ENCODE data around the gene B3GNT7. TPM values are rescaled to one million over a fixed set of nuclear protein-coding genes. Genes with fewer than 3 reads are reported as not detected.

B3GNT7 gene
- total RNA-seq, 2 donors from 2014 or later, result 244 to 258 TPM

- no peak for TF ChIP-seq CTCF (IDR thresholded peaks at IDR 0.05)
- Histone ChIP-seq H3K9ac (ENCODE audit: low read depth in 2 of 2, low read length in 2 of 2) (no peak overlapping the region), H3K27me3 (no peaks in the 10 kb centered on the region), H3K36me3 (no peaks in the 10 kb centered on the region), H3K4me3 (no peak overlapping the region), H3K27ac (peak overlapping the region; percentile 71), H3K9me3 (no peaks in the 10 kb centered on the region), H3K4me1 (peaks cover 5% of the 10 kb centered on the region)
- intact Hi-C loops (cut with DNase I), result no loop called here
- DNase-seq, result no peak
Measured at GRCh38 chr2:231384109-231384435, 11.4 kb upstream of the B3GNT7 start.

- Histone ChIP-seq H3K9me3 (no peaks in the 10 kb centered on the region), H3K27ac (no peak overlapping the region), H3K4me3 (no peak overlapping the region), H3K36me3 (no peaks in the 10 kb centered on the region), H3K4me1 (no peaks in the 10 kb centered on the region), H3K9ac (ENCODE audit: low read depth in 2 of 2, low read length in 2 of 2) (no peak overlapping the region), H3K27me3 (no peaks in the 10 kb centered on the region)
- intact Hi-C loops (cut with DNase I), result no loop called here
- TF ChIP-seq CTCF (IDR thresholded peaks at IDR 0.05), result no peak
- no peak for DNase-seq
Measured at GRCh38 chr2:231384970-231385369, 10.5 kb upstream of the B3GNT7 start.

- H3K36me3 ChIP-seq, result no peaks in the 10 kb centered on the region
- H3K27me3 ChIP-seq, result no peaks in the 10 kb centered on the region
- no peak overlapping the region for H3K4me3 ChIP-seq
- H3K27ac ChIP-seq, result no peak overlapping the region
- H3K9me3 ChIP-seq, result no peaks in the 10 kb centered on the region
- no peaks in the 10 kb centered on the region for H3K4me1 ChIP-seq
- TF ChIP-seq CTCF (IDR thresholded peaks at IDR 0.05), result no peak
- H3K9ac ChIP-seq (ENCODE audit: low read depth in 2 of 2, low read length in 2 of 2), result no peak overlapping the region
- no peak for DNase-seq
- intact Hi-C loops (cut with DNase I), result no loop called here
Measured at GRCh38 chr2:231385429-231385828, 10.1 kb upstream of the B3GNT7 start.

GRCh38 chr2:231386446-231386845 is 9.1 kb upstream of the B3GNT7 start:
- no peak for TF ChIP-seq CTCF (IDR thresholded peaks at IDR 0.05)
- H3K4me3 ChIP-seq, result no peak overlapping the region
- H3K9ac ChIP-seq (ENCODE audit: low read depth in 2 of 2, low read length in 2 of 2), result no peak overlapping the region
- no peaks in the 10 kb centered on the region for H3K27me3 ChIP-seq
- no peak for DNase-seq
- H3K27ac ChIP-seq, result no peak overlapping the region
- H3K36me3 ChIP-seq, result no peaks in the 10 kb centered on the region
- H3K4me1 ChIP-seq, result no peaks in the 10 kb centered on the region
- H3K9me3 ChIP-seq, result no peaks in the 10 kb centered on the region
- intact Hi-C loops (cut with DNase I), result no loop called here

GRCh38 chr2:231387904-231388724 is 7.4 kb upstream of the B3GNT7 start:
- no peak for DNase-seq
- intact Hi-C loops (cut with DNase I), result no loop called here

More at GRCh38 chr2:231387904-231388724, 7.4 kb upstream of the B3GNT7 start:
- H3K27me3 ChIP-seq, result no peaks in the 10 kb centered on the region
- H3K9ac ChIP-seq (ENCODE audit: low read depth in 2 of 2, low read length in 2 of 2), result no peak overlapping the region
- no peak for TF ChIP-seq CTCF (IDR thresholded peaks at IDR 0.05)
- no peak overlapping the region for H3K27ac ChIP-seq
- H3K36me3 ChIP-seq, result no peaks in the 10 kb centered on the region
- H3K4me1 ChIP-seq, result no peaks in the 10 kb centered on the region
- H3K4me3 ChIP-seq, result no peak overlapping the region
- no peaks in the 10 kb centered on the region for H3K9me3 ChIP-seq

Data from colonic mucosa (tissue), 4 donors.